GM13976 (cell line): ENCODE results near the gene MYH8.

ENCODE experiments used
- DNase-seq: peaks from one replicate; pipeline ENCODE4 v3.0.0; 2012; ENCODE audit warnings: low spot score
- CTCF ChIP-seq: IDR thresholded peaks from 2 replicates; pipeline ENCODE4 v1.5.1; 2012; ENCODE audit warnings: borderline replicate concordance, mild to moderate bottlenecking; ENCODE audit not compliant: insufficient read depth; ENCODE audit errors: extremely low read depth, missing control alignments, control extremely low read depth
- in situ Hi-C: fragments of 300-500 bp; cut with MboI; formaldehyde crosslinking; loops from one replicate; pipeline ENCODE4 v1.12.0; 2022; ENCODE audit warnings: low sequenced_read_pairs, mixed read lengths, inconsistent platforms; ENCODE audit not compliant: unreplicated experiment

The MYH8 gene

GRCh38 chr17:10394201-10394887 lies 27.4 kb downstream of the MYH8 start:
- no peak for DNase-seq
- in situ Hi-C loops = no loop called here
- TF ChIP-seq CTCF = no peak

- no peak for DNase-seq
- no peak for TF ChIP-seq CTCF
- in situ Hi-C loops = no loop called here
These were observed 28.9 kb downstream of the MYH8 start for GRCh38 chr17:10392880-10393279.

GRCh38 chr17:10385871-10386270 lies 35.9 kb downstream of the MYH8 start:
- no peak for TF ChIP-seq CTCF
- in situ Hi-C loops = no loop called here
- no peak for DNase-seq

GRCh38 chr17:10384175-10384574 lies 37.6 kb downstream of the MYH8 start:
- no peak for DNase-seq
- no peak for TF ChIP-seq CTCF
- in situ Hi-C loops = no loop called here

- DNase-seq = no peak
- no peak for TF ChIP-seq CTCF
- in situ Hi-C loops = no loop called here
These were observed 40.9 kb downstream of the MYH8 start for GRCh38 chr17:10380631-10381408.

GRCh38 chr17:10372906-10373305 lies 48.8 kb downstream of the MYH8 start, which contains the start of gene MYH13:
Gene MYH13 (minus strand): TSS chr17:10373006. CDS start chr17:10364530, 8,476 bp downstream.
- no peak for TF ChIP-seq CTCF
- no peak for DNase-seq
- in situ Hi-C loops = no loop called here
